ENCODE results near the gene ADAMTS20. TPM values are rescaled to one million over a fixed set of nuclear protein-coding genes. Genes with fewer than 3 reads are reported as not detected.

Gene ADAMTS20
- total RNA-seq, 1 donor from 2014 or later = 2.1 TPM

GRCh38 chr12:43336962-43337555 is 214.9 kb downstream of the ADAMTS20 start:
- Mint-ChIP-seq H3K27ac (peak overlapping the region; percentile 16), H3K36me3 (peaks cover 5% of the 10 kb centered on the region), H3K9me3 (peaks cover 3% of the 10 kb centered on the region), H3K4me1 (peaks cover 50% of the 10 kb centered on the region), H3K27me3 (ENCODE audit: low read depth) (no peaks in the 10 kb centered on the region), H3K4me3 (no peak overlapping the region)
- no peak for DNase-seq (ENCODE audit: low spot score in 2 of 2, unreplicated experiment in 2 of 2)
- TF ChIP-seq CTCF (IDR thresholded peaks at IDR 0.05; ENCODE audit: unreplicated experiment) = peak; percentile 44

GRCh38 chr12:43333644-43334043 is 218.4 kb downstream of the ADAMTS20 start:
- peaks cover 43% of the 10 kb centered on the region for H3K4me1 Mint-ChIP-seq
- H3K4me3 Mint-ChIP-seq = no peak overlapping the region
- H3K27ac Mint-ChIP-seq = peak overlapping the region; percentile 83
- no peak for TF ChIP-seq CTCF (IDR thresholded peaks at IDR 0.05; ENCODE audit: unreplicated experiment)
- peaks cover 30% of the 10 kb centered on the region for H3K9me3 Mint-ChIP-seq
- no peaks in the 10 kb centered on the region for H3K27me3 Mint-ChIP-seq (ENCODE audit: low read depth)
- H3K36me3 Mint-ChIP-seq = peaks cover 18% of the 10 kb centered on the region
- no peak for DNase-seq (ENCODE audit: low spot score in 2 of 2, unreplicated experiment in 2 of 2)

- Mint-ChIP-seq H3K27ac (peak overlapping the region; percentile 92), H3K9me3 (peaks cover 35% of the 10 kb centered on the region), H3K36me3 (peaks cover 18% of the 10 kb centered on the region), H3K4me3 (no peak overlapping the region), H3K4me1 (peaks cover 38% of the 10 kb centered on the region), H3K27me3 (ENCODE audit: low read depth) (no peaks in the 10 kb centered on the region)
- no peak for TF ChIP-seq CTCF (IDR thresholded peaks at IDR 0.05; ENCODE audit: unreplicated experiment)
- DNase-seq (ENCODE audit: low spot score in 2 of 2, unreplicated experiment in 2 of 2) = no peak
Observed at GRCh38 chr12:43332977-43333640, 218.9 kb downstream of the ADAMTS20 start.

GRCh38 chr12:43331935-43332334 is 220.1 kb downstream of the ADAMTS20 start:
- H3K36me3 Mint-ChIP-seq = peaks cover 25% of the 10 kb centered on the region
- H3K4me3 Mint-ChIP-seq = no peak overlapping the region
- H3K4me1 Mint-ChIP-seq = peaks cover 26% of the 10 kb centered on the region
- no peaks in the 10 kb centered on the region for H3K27me3 Mint-ChIP-seq (ENCODE audit: low read depth)
- no peak for TF ChIP-seq CTCF (IDR thresholded peaks at IDR 0.05; ENCODE audit: unreplicated experiment)
- H3K9me3 Mint-ChIP-seq = peaks cover 44% of the 10 kb centered on the region
- no peak for DNase-seq (ENCODE audit: low spot score in 2 of 2, unreplicated experiment in 2 of 2)
- H3K27ac Mint-ChIP-seq = peak overlapping the region; percentile 92

DNA sequence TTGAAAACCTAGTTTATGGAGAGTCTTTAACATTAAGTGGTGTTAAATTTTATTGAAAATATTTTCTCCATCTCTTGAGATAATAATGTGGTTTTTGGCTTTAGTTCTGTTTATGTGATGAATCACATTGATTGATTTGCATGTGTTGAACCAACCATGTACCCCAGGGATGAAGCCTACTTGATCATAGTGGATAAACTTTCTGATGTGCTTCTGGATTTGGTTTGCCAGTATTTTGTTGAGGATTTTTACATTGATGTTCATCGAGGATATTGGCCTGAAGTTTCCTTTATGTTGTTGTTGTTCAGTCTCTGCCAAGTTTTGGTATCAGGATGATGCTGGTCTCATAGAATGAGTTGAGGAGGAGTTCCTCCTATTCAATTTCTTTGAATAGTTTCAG is 222.6 kb downstream of the ADAMTS20 start:
- TF ChIP-seq CTCF (IDR thresholded peaks at IDR 0.05; ENCODE audit: unreplicated experiment) = no peak
- no peak for DNase-seq (ENCODE audit: low spot score in 2 of 2, unreplicated experiment in 2 of 2)
- H3K4me3 Mint-ChIP-seq = no peak overlapping the region
- H3K36me3 Mint-ChIP-seq = peaks cover 25% of the 10 kb centered on the region
- H3K27ac Mint-ChIP-seq = no peak overlapping the region
- peaks cover 22% of the 10 kb centered on the region for H3K4me1 Mint-ChIP-seq
- no peaks in the 10 kb centered on the region for H3K27me3 Mint-ChIP-seq (ENCODE audit: low read depth)
- H3K9me3 Mint-ChIP-seq = peaks cover 50% of the 10 kb centered on the region
